K562 (cell line): ENCODE results near the gene SHROOM3. TPM values are rescaled to one million over a fixed set of nuclear protein-coding genes. Genes with fewer than 3 reads are reported as not detected.

ENCODE experiments used
- ATAC-seq: fragments of 200-7000 bp; cut with Tn5 transposase; 3 replicates; pipeline ENCODE4 v1.9.1; 2020; ENCODE audit warnings: moderate library complexity
- BruUV-seq: library from RNA; stranded (reverse); fragments of 400-500 nt; replicated peaks from 2 replicates; lab custom pipeline; 2021; lab: Mats Ljungman, UMichigan
- CTCF ChIA-PET: fragments of 300-600 bp; formaldehyde crosslinking; extraction: SDS; loops from one replicate; lab custom pipeline; 2021; ENCODE audit warnings: low intra/inter-chr PET ratio; lab: Yijun Ruan, JAX
- POLR2A ChIA-PET: fragments of 300-600, 350-650 bp; sonication (Branson Sonifier 250); formaldehyde crosslinking; extraction: SDS; loops from one replicate; lab custom pipeline; 2021; ENCODE audit warnings: antibody characterized with exemption, inconsistent platforms; lab: Yijun Ruan, JAX
- DNase-seq, 4 experiments: peaks; one replicate each; pipeline versions ENCODE4 v3.0.0 to v3.0.0-alpha.2; 2011 to 2018; ENCODE audit warnings: low spot score in 3 of 4, mixed read lengths in 3 of 4; ENCODE audit errors: extremely low read depth in 1 of 4
- FAIRE-seq: peaks from 2 replicates; lab custom pipeline; 2011; peaks lifted over from hg19 to GRCh38; lab: Jason Lieb, UNC
- H2AFZ ChIP-seq: 2 replicates; pipeline ENCODE4 v1.6.0; 2011; ENCODE audit warnings: low read depth, low read length, control low read depth, inconsistent platforms
- H3K27ac ChIP-seq: fragments of 200-600 bp; 3 replicates; pipeline ENCODE4 v1.8.0; 2011; ENCODE audit warnings: low read depth, mild to moderate bottlenecking, control low read depth, inconsistent platforms, low read length, moderate library complexity, mixed read lengths; ENCODE audit errors: extremely low read depth
- H3K27me3 ChIP-seq, 2 experiments: fragments of 300-600 bp in 1 of 2; 2 replicates in 1 of 2; 3 replicates in 1 of 2; pipeline versions ENCODE4 v1.6.0 to v1.8.0; 2011; ENCODE audit warnings: inconsistent platforms in 2 of 2, low read length in 2 of 2, mild to moderate bottlenecking in 1 of 2, mixed read lengths in 1 of 2, moderate library complexity in 1 of 2; ENCODE audit not compliant: control insufficient read depth in 2 of 2, insufficient read depth in 2 of 2
- H3K36me3 ChIP-seq: fragments of 300-600 bp; 3 replicates; pipeline ENCODE4 v1.8.0; 2011; ENCODE audit warnings: mild to moderate bottlenecking, low read length, inconsistent platforms; ENCODE audit not compliant: control insufficient read depth, insufficient read depth
- H3K4me1 ChIP-seq, 2 experiments: fragments of 200-600 bp in 1 of 2; replicated peaks in 1 of 2; 2 replicates in 1 of 2; 3 replicates in 1 of 2; pipeline versions ENCODE4 v1.5.1 to v1.8.0; 2011; ENCODE audit warnings: inconsistent platforms in 2 of 2, low read length in 2 of 2, mild to moderate bottlenecking in 1 of 2, mixed read lengths in 1 of 2, moderate library complexity in 1 of 2; ENCODE audit not compliant: control insufficient read depth in 2 of 2, insufficient read depth in 2 of 2
- H3K4me2 ChIP-seq: 2 replicates; pipeline ENCODE4 v1.6.1; 2011; ENCODE audit warnings: low read length, control low read depth, inconsistent platforms, mixed read lengths; ENCODE audit not compliant: insufficient read depth
- H3K4me3 ChIP-seq: fragments of 200-600 bp; sonication (generic), shearing (Covaris generic); 2 replicates; pipeline ENCODE4 v1.5.1; 2016; ENCODE audit warnings: control low read depth, inconsistent platforms
- H3K79me2 ChIP-seq: fragments of 200-600 bp; 3 replicates; pipeline ENCODE4 v1.8.0; 2011; ENCODE audit warnings: low read length, inconsistent platforms; ENCODE audit not compliant: control insufficient read depth, insufficient read depth
- H3K9ac ChIP-seq, 2 experiments: 2 replicates each; pipeline versions ENCODE4 v1.6.0 to v1.6.1; 2011; ENCODE audit warnings: low read depth in 2 of 2, low read length in 2 of 2, control low read depth in 1 of 2, inconsistent platforms in 1 of 2, mild to moderate bottlenecking in 1 of 2, mixed read lengths in 1 of 2; ENCODE audit not compliant: insufficient read depth in 1 of 2
- H3K9me1 ChIP-seq: one replicate; pipeline ENCODE4 v1.6.0; 2011; ENCODE audit warnings: inconsistent platforms, mild to moderate bottlenecking, low read length, moderate library complexity; ENCODE audit not compliant: control insufficient read depth, insufficient read depth
- H3K9me3 ChIP-seq: replicated peaks from 2 replicates; pipeline ENCODE4 v1.5.1; 2011; ENCODE audit warnings: low read depth, low read length, inconsistent platforms; ENCODE audit not compliant: control insufficient read depth, insufficient read depth
- H4K20me1 ChIP-seq: replicated peaks from 2 replicates; pipeline ENCODE4 v1.6.1; 2011; ENCODE audit warnings: low read length, inconsistent platforms, mixed read lengths; ENCODE audit not compliant: control insufficient read depth, insufficient read depth
- IRF2 ChIP-seq: sonication (generic); formaldehyde crosslinking; IDR thresholded peaks from 2 replicates; pipeline ENCODE4 v1.8.1; 2022; ENCODE audit warnings: mild to moderate bottlenecking, missing genetic modification reagents
- L3MBTL2 ChIP-seq: fragments of 450-650 bp; IDR thresholded peaks from 2 replicates; pipeline ENCODE4 v1.6.1; 2016; ENCODE audit warnings: mild to moderate bottlenecking, moderate library complexity
- NFYB ChIP-seq: IDR thresholded peaks from 2 replicates; pipeline ENCODE4 v1.6.1; 2011; ENCODE audit warnings: mild to moderate bottlenecking, moderate library complexity; ENCODE audit not compliant: insufficient read length; ENCODE audit errors: extremely low read depth
- NR2C2 ChIP-seq, 2 experiments: fragments of 200-800 bp in 1 of 2; sonication (Bioruptor generic) in 1 of 2; sonication (generic) in 1 of 2; formaldehyde crosslinking in 1 of 2; IDR thresholded peaks; 2 replicates each; pipeline versions ENCODE4 v1.6.1 to v1.8.0; 2016 to 2022; ENCODE audit warnings: mild to moderate bottlenecking in 1 of 2, missing compliant biosample characterization in 1 of 2, missing genetic modification characterization in 1 of 2, missing genetic modification reagents in 1 of 2
- PHTF2 ChIP-seq: fragments of 250-450 bp; sonication (Bioruptor Pico); IDR thresholded peaks from 2 replicates; pipeline ENCODE4 v1.5.0; 2021; ENCODE audit warnings: mild to moderate bottlenecking
- RBM39 ChIP-seq: fragments of 200-400 bp; formaldehyde crosslinking; optimal IDR thresholded peaks from 2 replicates; pipeline ENCODE3; 2018; ENCODE audit warnings: low read depth, low read length
- RCOR1 ChIP-seq, 2 experiments: IDR thresholded peaks; 2 replicates each; pipeline ENCODE4 v1.6.1; 2012; ENCODE audit warnings: low read depth in 2 of 2, low read length in 2 of 2, borderline replicate concordance in 1 of 2, improper control_type of control experiment in 1 of 2
- RFX1 ChIP-seq: fragments of 450-650 bp; IDR thresholded peaks from 2 replicates; pipeline ENCODE4 v1.6.1; 2016; ENCODE audit warnings: mild to moderate bottlenecking, moderate library complexity
- SREBF1 ChIP-seq: fragments of 150-350 bp; IDR thresholded peaks from 2 replicates; pipeline ENCODE4 v1.6.1; 2014; ENCODE audit warnings: antibody characterized with exemption, low read depth, low read length, borderline replicate concordance
- WGBS: fragments of 100-300 bp; shearing (Covaris generic); methylation state at CpG from one replicate; pipeline ENCODE4 v1.1.6; 2016; ENCODE audit warnings: low coverage, mixed read lengths; ENCODE audit not compliant: insufficient coverage; ENCODE audit errors: missing lambda C conversion rate; 5-methylcytosine and 5-hydroxymethylcytosine counted together
- in situ Hi-C: fragments of 300-500 bp; cut with MboI; formaldehyde crosslinking; loops from 4 replicates; pipeline ENCODE4 v1.15.0; 2018; ENCODE audit warnings: inconsistent platforms, mixed read lengths
- intact Hi-C: fragments of 100-400 bp; cut with micrococcal nuclease; formaldehyde crosslinking; loops from 2 replicates; pipeline ENCODE4 v1.14.2; 2022
- polyA plus RNA-seq, 8 experiments: library from polyadenylated mRNA; depleted of rRNA in 4 of 8; stranded (reverse) in 5 of 8; unstranded in 3 of 8; fragments of >200 nt; fragmentation: Nextera tagmentation in 2 of 8; fragmentation: Illumina TruSeq in 1 of 8; extraction: Ambion mirVana in 2 of 8; extraction: Trizol in 1 of 8; gene quantifications; 2 replicates each; pipeline versions ENCODE4 v1.2.1 to v1.2.3, GENCODE V29; 2011 to 2014; ENCODE audit warnings: inconsistent platforms in 1 of 8, missing spikeins in 1 of 8
- total RNA-seq, 7 experiments: library from RNA; depleted of rRNA in 6 of 7; stranded (reverse); fragments of >200 nt in 6 of 7; fragmentation: Illumina TruSeq in 2 of 7; extraction: Trizol in 2 of 7; gene quantifications; 2 replicates each; pipeline versions ENCODE4 v1.2.1 to v1.2.3, GENCODE V29; 2011 to 2021; ENCODE audit warnings: low replicate concordance in 1 of 7
- TF ChIP-seq, protein P1 (sequence below), 2 experiments: fragments of 450-650 bp; conservative IDR thresholded peaks; 2 replicates each; pipeline ENCODE4 v1.6.1; 2017; ENCODE audit warnings: mild to moderate bottlenecking in 2 of 2, moderate library complexity in 2 of 2
- TF ChIP-seq, protein P2 (sequence below): sonication (generic); formaldehyde crosslinking; IDR thresholded peaks from 2 replicates; pipeline ENCODE4 v1.8.0; 2022; ENCODE audit warnings: missing genetic modification reagents, mild to moderate bottlenecking, moderate library complexity, borderline replicate concordance

SHROOM3 gene
- total and polyA plus RNA-seq, 9 of the 15 experiments (the other 6 are each of a cell fraction or from before 2014, with no cell fraction given) = 0.01 to 0.07 TPM; not detected in 7

DNA sequence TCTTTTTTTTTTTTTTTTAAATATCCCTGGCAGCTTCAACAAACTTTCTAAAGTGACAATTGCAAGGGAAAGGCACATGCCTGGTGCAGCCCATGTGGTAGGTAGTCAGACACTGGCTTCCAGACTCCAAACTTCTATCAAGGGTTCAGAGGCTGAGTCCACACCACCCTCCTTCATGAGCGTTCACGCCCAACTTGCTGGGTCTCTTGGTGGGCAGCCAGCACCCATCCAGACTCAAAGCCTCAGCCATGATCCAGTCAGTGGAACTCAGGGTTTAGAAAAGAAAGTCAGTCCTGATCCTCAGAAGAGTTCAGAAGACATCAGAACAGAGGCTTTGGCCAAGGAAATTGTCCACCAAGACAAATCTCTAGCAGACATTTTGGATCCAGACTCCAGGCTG, 321.4 kb downstream of the SHROOM3 start:
- intact Hi-C loops (no loop called here), in situ Hi-C loops (loop anchor here (10.0 kb wide), 1 partner anchor 322 kb away; the partner anchor contains the start of gene SHROOM3)
- ATAC-seq = no peak
- Histone ChIP-seq H3K9me3 (no peaks in the 10 kb centered on the region), H3K79me2 (no peaks in the 10 kb centered on the region), H3K27me3 (peaks cover 16 to 31% of the 10 kb centered on the region in 2 experiments), H3K4me2 (no peak overlapping the region), H3K27ac (no peak overlapping the region), H3K4me1 (no peaks in the 10 kb centered on the region), H3K36me3 (no peaks in the 10 kb centered on the region), H3K9me1 (no peaks in the 10 kb centered on the region), H4K20me1 (no peaks in the 10 kb centered on the region), H2AFZ (no peak overlapping the region), H3K9ac (no peak overlapping the region), H3K4me3 (no peak overlapping the region)
- ChIA-PET CTCF (no interaction called here), POLR2A (interaction anchor here (0.6 kb wide), 1 partner anchor 1893 kb away, joined by 3 read pairs; no protein-coding TSS in a partner anchor)
- 0% methylated on average over 2 of the region's 2 CpGs for WGBS
- no peak for FAIRE-seq
- TF ChIP-seq RFX1 (no peak), NFYB (no peak), RCOR1 (IDR thresholded peaks at IDR 0.05; ENCODE audit: borderline replicate concordance in 1 of 2, low read depth in 2 of 2, low read length in 2 of 2) (no peak), NR2C2 (CRISPR knock-in tag; IDR thresholded peaks at IDR 0.05) (no peak), NR2C2 (tag; IDR thresholded peaks at IDR 0.05) (no peak), L3MBTL2 (no peak), SREBF1 (no peak), RBM39 (no peak), PHTF2 (CRISPR knock-in tag) (no peak), IRF2 (CRISPR knock-in tag) (no peak)
- TF ChIP-seq, protein P1, sequence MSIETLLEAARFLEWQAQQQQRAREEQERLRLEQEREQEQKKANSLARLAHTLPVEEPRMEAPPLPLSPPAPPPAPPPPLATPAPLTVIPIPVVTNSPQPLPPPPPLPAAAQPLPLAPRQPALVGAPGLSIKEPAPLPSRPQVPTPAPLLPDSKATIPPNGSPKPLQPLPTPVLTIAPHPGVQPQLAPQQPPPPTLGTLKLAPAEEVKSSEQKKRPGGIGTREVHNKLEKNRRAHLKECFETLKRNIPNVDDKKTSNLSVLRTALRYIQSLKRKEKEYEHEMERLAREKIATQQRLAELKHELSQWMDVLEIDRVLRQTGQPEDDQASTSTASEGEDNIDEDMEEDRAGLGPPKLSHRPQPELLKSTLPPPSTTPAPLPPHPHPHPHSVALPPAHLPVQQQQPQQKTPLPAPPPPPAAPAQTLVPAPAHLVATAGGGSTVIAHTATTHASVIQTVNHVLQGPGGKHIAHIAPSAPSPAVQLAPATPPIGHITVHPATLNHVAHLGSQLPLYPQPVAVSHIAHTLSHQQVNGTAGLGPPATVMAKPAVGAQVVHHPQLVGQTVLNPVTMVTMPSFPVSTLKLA (conservative IDR thresholded peaks at IDR 0.05) = no peak
- TF ChIP-seq, protein P2, sequence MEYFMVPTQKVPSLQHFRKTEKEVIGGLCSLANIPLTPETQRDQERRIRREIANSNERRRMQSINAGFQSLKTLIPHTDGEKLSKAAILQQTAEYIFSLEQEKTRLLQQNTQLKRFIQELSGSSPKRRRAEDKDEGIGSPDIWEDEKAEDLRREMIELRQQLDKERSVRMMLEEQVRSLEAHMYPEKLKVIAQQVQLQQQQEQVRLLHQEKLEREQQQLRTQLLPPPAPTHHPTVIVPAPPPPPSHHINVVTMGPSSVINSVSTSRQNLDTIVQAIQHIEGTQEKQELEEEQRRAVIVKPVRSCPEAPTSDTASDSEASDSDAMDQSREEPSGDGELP (CRISPR knock-in tag) = no peak
- no TSS peak for BruUV-seq
- no peak for DNase-seq
